NCI-H2029 (cell line): ENCODE results near the gene PLB1.

Source experiments
- DNase-seq: peaks from one replicate; lab custom pipeline; 2025; lab: John Stamatoyannopoulos, UW

Gene PLB1

DNA sequence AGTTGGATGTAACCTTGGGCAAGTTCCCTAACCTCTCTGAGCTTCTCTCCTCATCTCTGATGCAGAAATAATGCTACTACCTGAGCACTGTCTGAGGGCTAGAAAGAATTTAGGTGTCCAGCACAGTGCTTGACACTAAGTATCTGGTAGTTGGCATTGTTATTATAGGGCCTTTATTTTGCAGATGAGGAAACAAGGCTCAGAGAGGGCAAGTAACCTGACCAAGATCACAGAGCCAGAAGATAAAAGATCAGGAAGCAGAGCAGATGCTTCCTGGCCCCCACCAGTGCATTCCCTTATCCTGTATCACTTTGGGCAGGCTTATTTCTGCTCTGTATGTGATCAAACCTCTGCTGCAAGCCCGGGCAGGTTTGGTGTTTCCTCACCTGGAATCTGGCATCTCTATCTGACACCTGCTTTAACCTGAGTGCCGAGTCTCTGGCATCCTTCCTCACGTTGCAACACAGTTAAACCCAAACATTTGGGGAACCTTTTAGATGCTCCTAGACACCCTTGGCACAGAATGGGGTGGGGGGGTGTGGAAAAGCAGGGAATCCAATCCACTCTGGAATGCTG lies 69.9 kb downstream of the PLB1 start:
- no peak for DNase-seq

DNA sequence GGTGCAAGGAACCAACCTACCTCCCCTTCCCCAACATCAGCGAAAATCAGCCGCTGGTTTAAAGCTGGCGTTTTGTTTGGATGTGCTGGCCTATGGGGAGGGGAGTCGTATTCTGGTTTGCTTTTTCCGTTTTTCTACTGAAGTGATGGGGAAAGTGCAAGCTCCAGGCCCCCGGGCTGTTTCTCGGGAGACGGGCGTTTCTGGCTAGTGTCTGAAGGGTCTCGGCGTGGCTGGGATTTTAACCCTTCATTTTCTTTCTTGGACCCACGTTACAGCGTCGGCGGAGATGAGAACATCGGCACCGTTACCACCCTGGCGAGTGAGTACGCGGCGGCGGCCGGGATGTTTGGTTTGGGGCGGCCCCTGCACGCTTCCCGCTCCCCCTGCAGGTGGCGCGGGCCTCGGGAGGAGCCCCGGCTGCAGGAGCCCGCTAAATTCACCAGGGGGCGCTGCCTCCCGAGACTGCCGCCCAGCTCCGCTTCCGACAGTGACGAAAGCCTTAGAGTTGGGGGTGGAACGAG lies 70.7 kb downstream of the PLB1 start:
- peak; percentile 65 for DNase-seq

DNA sequence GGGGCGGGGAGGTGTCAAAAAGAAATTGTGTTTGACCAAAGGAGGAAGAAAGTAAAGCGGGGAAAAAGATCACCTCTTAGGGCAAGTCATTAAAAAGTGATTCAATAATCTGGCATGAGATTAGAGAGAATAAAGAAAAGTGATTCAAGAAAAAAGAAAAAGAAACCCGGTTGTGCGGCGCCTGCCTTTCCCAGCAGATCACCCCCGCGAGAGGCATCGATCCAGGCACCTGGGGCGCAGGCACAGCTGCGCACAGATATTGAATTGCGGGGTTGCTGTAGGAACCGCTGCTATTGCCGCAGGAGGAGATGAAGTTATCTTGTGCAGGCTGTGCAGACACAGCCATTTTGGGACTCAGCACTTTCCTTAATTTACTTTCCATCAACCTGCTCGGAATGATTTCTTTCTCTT lies 71.2 kb downstream of the PLB1 start:
- no peak for DNase-seq

DNA sequence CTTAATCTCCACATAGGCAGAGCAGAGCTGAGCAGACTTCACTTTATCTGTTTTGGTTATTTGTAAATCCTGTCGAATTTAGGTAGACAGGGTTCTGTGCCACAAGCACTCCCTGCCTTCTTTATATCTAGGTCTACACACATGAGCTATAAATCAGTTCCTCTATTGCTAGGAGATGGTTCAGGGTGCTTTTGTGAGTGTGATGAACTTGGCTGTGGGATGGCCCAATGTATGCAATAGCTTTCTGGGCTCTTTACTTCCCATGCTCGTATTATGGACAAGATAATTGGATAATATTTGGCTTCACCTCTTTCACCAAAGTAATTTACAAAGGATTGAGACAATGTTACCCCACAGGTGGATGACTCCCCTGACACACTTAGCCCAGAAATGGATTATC lies 72.2 kb downstream of the PLB1 start:
- no peak for DNase-seq

DNA sequence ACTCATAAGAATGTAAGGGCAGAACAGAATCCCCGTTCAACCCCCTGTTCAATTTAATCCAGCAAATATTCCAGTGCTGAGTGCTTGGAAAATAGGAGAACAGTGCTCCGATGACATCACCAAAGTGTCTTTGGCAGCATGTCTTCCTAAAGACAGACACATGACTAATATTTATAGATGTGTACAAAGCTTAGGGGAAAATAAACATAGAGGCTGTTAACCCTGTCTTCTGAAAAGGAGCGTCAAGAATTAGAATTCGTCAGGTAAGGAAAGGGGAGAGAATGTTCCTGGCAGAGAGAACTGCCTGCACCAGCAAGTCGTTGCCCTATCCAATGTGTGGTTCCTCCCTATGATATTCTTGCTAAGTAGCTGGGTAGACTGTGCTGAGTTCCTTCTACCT lies 72.7 kb downstream of the PLB1 start:
- DNase-seq = no peak

DNA sequence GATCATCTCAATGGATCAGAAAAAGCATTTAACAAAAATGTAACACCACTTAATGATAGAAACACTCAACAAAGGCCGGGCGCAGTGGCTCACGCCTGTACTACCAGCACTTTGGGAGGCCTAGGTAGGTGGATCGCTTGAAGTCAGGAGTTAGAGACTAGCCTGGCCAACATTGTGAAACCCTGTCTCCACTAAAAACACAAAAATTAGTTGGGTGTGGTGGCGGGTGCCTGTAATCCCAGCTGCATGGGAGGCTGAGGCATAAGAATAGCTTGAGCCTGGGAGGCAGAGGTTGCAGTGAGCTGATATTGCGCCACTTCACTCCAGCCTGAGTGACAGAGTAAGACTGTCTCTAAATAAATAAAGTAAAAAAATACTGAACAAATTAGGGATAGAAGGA lies 74.6 kb downstream of the PLB1 start:
- DNase-seq = no peak

DNA sequence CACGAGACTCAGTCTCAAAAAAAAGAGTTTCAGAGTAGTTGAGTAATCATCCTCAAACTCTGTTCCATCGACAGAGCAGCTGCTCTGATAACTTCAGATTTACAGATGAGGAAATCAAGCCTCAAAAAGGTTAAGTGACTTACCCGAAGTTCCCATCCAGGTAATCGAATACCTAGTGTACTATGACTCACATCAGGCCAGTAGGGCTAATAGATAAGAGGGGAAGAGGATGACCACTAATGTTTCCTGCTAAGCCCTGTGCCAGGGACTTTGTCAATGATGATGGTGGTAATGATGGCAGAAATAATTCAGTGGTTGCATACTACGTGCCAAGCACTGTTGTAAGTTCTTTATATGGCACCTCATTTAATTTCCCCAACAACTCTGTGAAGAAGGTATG lies 80.9 kb downstream of the PLB1 start:
- DNase-seq = no peak

DNA sequence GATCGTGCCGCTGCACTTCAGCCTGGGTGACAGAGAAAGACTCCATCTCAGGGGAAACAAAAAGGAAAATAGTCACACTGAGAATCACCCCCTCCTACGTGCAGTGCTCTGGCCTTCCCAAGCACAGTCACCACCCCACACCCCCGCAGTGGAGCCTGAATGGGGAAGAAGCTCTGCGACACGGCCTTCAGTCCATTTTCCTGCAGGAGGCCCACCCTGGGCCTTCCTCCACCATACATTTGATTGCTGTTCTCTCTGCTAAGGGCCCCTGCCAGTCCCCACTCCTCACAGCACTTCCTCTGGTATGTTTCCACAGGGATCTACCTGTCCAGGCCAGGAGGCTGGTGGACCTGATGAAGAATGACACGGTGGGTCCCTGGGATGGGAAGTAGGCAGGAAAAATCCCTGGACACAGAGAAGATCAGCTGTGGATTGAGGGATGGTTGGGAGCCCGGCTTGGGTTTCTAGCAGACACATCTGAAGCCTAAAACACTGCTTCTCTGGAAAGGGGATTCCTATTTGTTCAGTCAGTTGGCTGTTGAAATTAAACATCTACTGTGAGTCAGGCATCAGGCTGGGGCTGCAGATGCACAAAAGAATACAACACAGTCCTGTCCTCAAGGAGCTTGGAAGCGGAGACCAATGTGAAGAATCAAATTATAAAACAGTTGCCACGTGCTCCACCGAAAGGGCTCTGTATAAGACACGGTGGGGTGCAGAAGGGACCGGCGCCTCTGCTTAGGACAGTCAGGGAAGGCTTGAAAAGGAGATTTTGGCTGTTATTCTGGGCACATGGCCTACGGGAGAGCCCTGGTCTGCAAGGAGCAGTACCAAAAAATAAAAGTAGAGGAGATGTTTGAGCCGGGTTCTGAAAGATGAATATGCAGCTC lies 82.2 kb downstream of the PLB1 start:
- no peak for DNase-seq

DNA sequence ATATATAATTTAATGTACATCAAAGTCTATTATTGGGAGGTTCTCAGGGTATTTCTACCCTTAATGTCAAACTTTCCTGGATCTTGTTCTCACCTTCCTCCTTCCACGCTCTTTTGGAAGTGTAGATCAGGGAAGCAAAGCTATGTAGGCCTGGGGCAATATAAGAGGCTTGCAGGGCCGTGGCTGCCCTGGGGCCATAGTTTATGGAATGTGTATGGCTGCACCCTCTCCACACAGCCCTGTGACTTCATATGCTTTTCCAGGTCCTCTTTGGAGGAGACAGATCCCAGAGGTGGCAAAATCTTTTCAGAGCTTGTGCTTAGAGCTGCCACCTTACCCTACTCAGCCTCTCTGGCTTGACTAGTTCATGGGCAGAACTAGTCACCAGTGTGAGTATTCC lies 82.9 kb downstream of the PLB1 start:
- no peak for DNase-seq

DNA sequence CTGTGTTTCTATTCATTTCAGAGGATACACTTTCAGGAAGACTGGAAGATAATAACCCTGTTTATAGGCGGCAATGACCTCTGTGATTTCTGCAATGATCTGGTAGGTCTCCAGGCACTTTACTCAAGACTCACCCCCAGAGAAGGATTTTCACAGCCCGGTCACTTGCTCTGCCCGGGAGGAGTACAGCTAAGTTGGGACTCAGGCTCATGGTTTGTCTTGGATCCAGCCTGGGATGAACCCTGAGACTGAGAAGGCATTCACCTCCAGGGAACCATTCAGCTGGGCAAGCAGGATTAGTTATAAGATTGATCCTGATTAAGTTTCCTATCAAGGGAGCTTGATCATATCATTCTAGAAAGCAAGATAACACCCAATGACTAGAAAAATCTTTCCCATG lies 83.7 kb downstream of the PLB1 start:
- DNase-seq = no peak

DNA sequence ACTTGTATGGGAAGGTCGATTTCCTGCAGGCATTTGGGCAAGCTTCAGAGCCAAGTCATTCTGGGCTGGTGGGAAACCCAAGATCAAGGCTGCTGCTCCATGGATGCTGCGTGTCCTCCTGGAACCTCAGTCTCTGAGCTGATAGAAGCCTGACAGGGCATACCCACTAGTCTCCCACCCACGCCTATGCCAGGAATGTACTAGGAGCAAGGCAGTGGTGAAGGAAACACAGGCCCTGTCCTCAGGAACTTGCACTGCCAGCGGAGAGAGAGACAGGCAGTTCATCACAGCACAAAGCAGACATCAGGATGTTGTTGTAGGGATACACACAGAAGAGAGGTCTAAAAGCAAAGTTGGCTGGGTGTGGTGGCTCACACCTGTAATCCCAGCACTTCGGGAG lies 84.2 kb downstream of the PLB1 start:
- no peak for DNase-seq

DNA sequence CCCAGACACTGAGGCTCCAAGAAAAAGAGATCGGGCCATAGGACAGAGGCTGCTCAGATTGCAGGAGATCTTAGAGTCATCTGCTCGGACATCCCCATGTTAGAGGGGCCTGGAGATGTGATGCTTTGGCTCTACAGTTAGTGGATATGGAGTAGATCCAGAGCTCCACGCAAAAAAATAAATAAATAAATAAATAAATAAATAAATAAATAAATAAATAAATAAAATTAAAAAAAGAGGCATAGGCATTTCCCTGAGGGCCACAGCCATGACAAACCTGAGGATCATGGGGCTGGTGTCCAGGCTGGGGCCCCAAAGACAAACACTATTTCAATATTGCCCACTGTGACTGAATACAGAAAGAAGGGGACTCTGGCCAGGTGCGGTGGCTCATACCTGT lies 85.5 kb downstream of the PLB1 start:
- DNase-seq = no peak

DNA sequence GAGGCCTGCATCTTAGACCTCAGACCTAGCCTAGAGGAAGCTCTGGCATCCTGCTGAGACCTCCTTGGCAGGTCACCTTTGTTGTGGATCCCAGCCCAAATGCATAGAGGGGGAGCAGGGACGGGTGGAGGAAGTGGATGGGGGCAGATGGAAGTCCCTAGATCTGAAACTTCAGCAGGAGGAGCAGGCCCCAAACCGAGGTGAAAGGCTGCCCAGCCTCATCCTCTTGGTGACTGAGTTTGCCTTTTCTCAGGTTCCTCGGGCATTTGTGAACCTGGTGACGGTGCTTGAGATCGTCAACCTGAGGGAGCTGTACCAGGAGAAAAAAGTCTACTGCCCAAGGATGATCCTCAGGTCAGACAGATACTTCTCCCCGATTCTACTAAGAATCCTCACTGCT lies 86.3 kb downstream of the PLB1 start:
- DNase-seq = no peak

DNA sequence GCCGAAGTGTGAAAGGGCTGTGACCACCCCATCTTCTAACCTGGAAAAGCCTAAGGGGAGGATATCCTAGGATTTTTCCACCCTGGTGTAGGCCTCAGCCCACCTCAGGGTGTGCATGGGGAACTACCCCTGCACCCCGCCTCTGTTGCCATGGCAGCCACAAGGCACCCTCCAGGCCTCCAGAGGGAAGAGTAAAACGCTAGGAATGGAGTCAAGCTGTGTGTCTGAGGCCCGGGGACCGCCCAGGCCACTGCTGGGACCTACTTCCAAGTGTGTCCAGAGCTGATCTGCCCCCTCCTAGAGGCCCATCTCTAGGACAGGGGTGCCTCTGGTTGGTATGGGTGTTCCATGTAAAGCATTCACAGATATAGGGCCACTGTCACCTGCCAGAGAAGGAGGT lies 86.7 kb downstream of the PLB1 start:
- no peak for DNase-seq

DNA sequence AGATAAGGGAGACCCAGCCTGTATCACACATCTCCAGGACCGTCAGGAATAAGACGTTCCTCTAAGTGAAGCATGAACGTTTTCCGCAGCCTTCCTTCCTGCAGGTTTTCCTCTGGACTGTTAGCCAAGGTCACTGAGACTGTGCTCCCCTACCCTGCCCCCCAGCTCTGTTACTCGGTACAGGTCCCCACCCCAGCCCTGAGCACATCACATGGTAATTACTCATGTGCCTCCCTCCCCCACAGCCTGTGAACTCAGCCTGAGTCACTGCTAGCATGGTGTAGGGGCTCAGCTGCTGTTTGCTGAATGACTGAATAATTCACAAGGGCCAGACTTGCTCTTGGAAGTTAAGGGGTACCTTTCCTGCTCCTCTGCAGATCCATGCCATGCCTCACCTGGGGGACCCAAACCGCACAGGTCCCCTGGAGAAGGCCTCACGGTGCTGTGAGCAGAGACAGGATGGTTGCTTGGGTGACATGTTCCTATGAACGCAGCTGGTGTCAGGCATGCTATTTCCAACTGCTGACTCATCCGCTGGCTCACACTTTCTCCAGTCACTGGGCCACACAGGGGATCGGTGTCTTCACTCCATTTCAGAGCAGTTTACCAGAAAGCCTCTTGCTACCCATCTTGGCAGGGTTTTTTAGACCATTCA lies 88.2 kb downstream of the PLB1 start:
- no peak for DNase-seq

DNA sequence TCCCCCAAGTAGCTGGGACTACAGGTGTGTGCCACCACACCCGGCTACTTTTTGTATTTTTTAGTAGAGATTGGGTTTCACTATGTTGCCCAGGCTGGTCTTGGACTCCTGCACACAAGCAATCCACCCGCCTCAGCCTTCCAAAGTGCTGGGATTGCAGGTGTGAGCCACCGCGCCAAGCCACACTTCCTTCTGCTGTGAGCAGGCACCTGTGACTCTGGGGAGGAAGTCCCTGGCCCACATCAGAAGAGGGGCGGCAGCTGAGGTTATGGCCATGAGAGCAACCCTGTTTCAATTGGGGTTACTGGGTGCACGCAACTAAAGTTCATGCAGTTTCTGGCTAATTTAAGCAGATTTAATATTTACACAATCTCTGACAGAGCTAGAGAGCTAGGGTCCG lies 91.0 kb downstream of the PLB1 start:
- DNase-seq = no peak

DNA sequence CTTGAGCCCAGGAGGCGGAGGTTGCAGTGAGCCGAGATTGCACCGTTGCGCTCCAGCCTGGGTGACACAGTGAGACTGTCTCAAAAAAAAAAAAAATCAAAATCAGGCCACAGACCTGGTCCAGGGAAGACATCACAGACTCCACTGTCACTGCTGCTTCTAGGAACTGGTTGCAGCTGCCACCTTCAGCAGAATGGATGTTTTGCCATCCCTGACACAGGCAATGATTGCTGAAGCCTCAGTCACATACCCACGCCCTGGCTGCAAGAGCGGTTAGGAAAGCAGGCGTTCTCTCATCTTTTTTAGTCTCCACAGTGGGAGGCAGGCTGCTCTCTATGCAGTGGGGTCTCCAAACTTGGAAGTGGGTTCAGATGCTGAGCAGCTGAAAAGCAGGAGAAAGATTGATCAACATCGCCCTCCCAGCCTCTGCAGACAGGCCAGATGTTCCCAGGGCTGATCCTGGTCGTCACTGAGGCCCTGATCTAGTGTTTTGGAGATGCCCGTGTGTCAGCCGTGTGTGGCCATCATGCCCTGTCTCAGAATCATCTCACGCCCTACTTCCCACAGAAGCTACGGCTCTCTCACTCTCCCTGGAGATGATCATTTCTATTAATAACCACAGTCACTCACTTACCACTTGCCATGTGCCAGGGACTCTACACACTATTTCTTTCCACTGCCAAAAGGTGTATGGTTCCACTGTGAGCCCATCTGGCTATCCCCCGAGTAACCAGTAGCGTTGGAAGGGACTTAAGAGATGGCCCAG lies 91.8 kb downstream of the PLB1 start:
- DNase-seq = no peak

DNA sequence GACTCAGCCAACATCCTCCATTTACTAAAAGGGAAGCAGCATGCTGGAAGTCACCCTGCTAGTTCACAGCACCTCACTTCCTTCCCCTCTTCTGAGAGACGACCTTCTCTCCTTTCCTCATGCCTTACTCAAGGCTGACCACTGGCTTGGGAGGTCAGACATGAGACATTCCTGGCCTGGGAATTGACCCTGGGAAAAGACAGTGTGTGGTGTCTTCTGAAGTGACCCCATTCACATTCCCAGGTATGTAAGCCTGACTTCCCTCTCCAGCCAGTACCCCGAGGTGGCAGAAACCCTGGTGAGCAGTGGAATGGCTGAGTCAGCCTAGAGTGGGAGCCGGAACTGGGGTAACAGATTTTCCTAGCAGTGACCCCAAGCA lies 92.4 kb downstream of the PLB1 start:
- no peak for DNase-seq

DNA sequence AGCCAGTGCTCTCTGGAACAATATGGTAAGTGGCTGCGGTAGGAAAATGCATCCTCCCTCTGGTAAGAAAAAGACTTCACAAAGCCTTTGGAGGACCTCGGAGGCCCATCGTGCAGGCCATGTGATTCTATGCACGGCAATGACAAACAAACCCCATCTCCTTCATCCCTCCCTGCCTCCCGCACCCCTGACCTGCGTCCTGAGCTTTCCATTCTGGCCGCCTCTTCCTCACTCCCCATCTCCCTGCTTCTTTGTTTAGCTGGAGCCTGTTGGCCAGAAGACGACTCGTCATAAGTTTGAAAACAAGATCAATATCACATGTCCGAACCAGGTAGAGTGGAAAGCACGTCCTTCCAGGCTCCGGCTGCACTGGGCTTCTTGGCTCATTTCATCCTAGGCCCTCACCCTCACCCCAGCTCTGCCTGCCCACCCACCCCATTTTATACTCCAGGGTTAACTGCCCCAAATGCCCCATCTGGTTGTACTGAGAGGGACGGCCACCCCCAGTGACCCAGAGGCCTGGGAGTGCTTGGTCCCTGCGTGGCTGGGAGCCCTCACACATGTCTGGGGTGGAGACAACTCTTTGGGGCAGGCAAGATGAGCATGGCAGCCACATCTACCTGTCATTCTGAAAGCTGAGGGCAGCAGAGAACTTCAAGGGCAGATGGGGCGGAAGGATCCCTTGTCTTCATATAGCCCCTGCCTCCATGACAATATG lies 94.0 kb downstream of the PLB1 start:
- DNase-seq = no peak

DNA sequence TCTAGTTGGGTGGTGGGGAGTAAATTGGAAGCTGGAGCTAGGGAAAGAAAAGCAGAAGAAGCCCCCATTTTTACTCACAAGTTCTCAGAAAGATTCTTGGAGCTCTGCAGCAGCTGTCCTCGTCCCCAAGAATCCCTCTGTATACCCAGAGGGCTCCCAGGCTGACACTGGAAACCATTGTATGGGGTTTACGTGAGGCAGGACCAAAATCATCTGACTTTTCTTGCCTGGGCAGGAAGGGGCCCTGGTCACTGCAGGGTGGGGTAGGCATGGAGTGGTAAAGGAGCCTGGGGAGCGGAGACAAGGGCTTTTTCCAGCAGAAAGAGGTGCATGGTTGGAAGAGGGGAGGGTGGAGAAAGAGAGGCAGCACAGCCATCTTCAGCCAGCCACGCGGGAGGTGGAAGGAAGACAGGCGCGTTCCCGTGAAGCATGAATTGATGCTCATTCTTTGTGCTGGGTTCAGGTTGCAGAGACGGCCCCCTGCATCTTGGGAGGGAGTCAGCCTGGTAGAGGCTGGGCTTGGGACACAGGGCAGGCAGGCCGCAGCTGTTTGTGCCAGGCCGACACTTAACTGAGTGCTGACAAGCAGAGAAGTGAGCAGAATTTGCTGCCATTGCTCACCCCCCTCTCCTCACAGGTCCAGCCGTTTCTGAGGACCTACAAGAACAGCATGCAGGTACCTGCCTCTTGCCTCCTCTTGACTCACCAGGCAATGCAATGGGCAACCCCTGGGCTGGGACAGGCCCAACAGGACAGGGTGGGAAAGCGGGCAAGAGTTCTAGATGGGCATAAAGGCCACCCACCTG lies 94.8 kb downstream of the PLB1 start:
- DNase-seq = no peak
